GM18505 (cell line): ENCODE data around the gene FOXF1.

Source experiments
- ATAC-seq: cut with Tn5 transposase; IDR thresholded peaks from one replicate; pipeline ENCODE4 v1.9.1; 2021; ENCODE audit not compliant: unreplicated experiment
- POLR2A ChIP-seq: IDR thresholded peaks from 4 replicates; pipeline ENCODE4 v1.6.1; 2011; ENCODE audit warnings: borderline replicate concordance; ENCODE audit not compliant: insufficient read depth, insufficient read length; ENCODE audit errors: extremely low read depth

Gene FOXF1

GRCh38 chr16:86521236-86522197 is 11.2 kb downstream of the FOXF1 start:
- no peak for ATAC-seq
- no peak for TF ChIP-seq POLR2A

DNA sequence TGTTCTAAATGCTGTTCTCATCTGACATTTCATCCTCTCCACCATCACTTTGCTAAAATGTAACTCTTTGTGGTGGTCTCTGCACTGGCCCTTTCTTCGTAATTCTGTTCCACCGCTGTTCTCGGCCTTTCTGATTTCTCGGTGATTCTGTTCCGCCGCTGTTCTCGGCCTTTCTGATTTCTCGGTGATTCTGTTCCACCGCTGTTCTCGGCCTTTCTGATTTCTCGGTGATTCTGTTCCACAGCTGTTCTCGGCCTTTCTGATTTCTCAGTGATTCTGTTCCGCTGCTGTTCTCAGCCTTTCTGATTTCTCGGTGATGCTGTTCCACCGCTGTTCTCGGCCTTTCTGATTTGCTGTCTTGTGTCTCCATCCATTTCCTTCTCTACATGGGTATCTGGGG is 12.3 kb downstream of the FOXF1 start:
- no peak for TF ChIP-seq POLR2A

GRCh38 chr16:86523166-86523740 is 12.9 kb downstream of the FOXF1 start:
- ATAC-seq = no peak
- no peak for TF ChIP-seq POLR2A

More for the DNA sequence above, 12.3 kb downstream of the FOXF1 start:
- no peak for ATAC-seq

- TF ChIP-seq POLR2A = no peak
- ATAC-seq = no peak
Observed at GRCh38 chr16:86524029-86524428, 13.7 kb downstream of the FOXF1 start.

- ATAC-seq = no peak
- TF ChIP-seq POLR2A = no peak
Observed at GRCh38 chr16:86525696-86526095, 15.4 kb downstream of the FOXF1 start.

- ATAC-seq = no peak
- no peak for TF ChIP-seq POLR2A
Observed at GRCh38 chr16:86527366-86527765, 17.0 kb downstream of the FOXF1 start.

DNA sequence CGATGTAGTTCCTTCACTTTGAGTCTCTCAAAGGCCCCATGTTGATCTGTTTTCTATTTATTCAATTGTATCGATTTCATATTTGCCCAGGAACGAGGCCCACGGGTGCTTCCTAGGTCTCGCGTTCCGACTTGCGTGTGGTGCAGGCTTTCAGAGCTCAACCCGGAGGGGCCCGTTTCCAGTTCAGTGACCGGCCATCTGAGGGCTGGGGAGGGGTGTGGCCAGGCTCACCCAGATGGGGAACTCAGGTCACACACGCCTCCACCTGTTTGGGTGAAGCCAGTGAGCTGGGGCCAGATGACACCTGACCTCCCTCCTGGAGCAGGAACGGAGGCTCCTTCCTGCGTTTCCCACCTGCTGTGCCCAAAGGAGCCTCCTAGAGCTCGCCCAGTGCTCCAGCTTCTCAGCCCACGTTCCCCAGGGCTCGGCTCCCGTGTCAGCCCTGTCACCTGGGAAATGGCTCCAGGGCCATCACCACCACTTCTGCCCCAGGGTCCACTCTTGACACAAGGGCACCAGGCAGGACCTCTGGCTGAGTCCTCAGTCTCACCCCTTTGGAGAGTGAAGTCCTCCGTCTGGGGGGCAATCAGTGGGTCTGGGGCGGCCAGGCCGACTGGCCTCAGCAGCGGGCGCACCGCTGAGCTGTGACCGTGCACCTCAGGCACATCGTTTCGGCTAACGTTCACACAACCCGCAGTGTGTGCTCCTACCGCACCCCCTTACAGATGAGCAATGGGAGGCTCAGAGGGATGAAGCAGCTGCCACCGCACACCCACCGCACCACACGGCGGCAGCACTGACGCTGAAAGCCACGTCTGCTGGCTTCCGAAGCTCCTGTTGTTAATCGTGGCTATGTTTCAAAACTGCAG is 18.0 kb downstream of the FOXF1 start:
- ATAC-seq = no peak

DNA sequence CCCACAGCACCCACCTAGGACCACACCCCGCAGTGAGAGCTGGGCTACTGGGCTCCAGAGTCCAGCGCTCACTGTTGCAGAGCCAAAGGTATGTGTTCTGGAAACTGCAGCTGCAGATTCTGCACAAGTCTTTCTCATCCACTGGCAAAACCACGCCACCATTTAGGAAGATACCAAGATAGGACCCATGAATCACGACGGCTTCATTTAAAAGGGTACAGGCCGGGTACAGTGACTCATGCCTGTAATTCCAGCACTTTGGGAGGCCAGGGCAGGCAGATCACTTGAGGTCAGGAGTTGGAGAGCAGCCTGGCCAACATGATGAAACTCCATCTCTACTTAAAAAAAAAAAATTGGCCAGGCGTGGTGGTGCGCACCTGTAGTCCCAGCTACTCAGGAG is 18.8 kb downstream of the FOXF1 start:
- no peak for ATAC-seq
- no peak for TF ChIP-seq POLR2A

More for the DNA sequence above, 18.0 kb downstream of the FOXF1 start:
- no peak for TF ChIP-seq POLR2A

GRCh38 chr16:86530251-86531190 is 20.2 kb downstream of the FOXF1 start:
- ATAC-seq = no peak
- no peak for TF ChIP-seq POLR2A

- TF ChIP-seq POLR2A = no peak
- no peak for ATAC-seq
Observed at GRCh38 chr16:86531191-86531545, 20.8 kb downstream of the FOXF1 start.

GRCh38 chr16:86531641-86532525 is 21.6 kb downstream of the FOXF1 start:
- no peak for TF ChIP-seq POLR2A
- no peak for ATAC-seq

GRCh38 chr16:86532526-86532815 is 22.1 kb downstream of the FOXF1 start:
- TF ChIP-seq POLR2A = no peak
- ATAC-seq = no peak

GRCh38 chr16:86533076-86533475 is 22.7 kb downstream of the FOXF1 start:
- no peak for ATAC-seq
- no peak for TF ChIP-seq POLR2A
